H9 (cell line): ENCODE measurements around the gene DLG2. TPM values are rescaled to one million over a fixed set of nuclear protein-coding genes. Genes with fewer than 3 reads are reported as not detected.

ENCODE experiments used
- DNase-seq: peaks from one replicate; pipeline ENCODE4 v3.0.0-alpha.2; 2017
- H2AFZ ChIP-seq: one replicate; pipeline ENCODE4 v1.6.1; 2013; ENCODE audit warnings: mild to moderate bottlenecking, low read length, control low read depth, moderate library complexity
- H2AK5ac ChIP-seq: 2 replicates; pipeline ENCODE4 v1.6.1; 2013; ENCODE audit warnings: low read length, control low read depth, mixed read lengths; ENCODE audit not compliant: insufficient read length
- H2BK120ac ChIP-seq: one replicate; pipeline ENCODE4 v1.6.1; 2013; ENCODE audit warnings: low read depth, mild to moderate bottlenecking, low read length, control low read depth, inconsistent platforms; ENCODE audit not compliant: poor library complexity, severe bottlenecking
- H2BK12ac ChIP-seq: 2 replicates; pipeline ENCODE4 v1.6.1; 2013; ENCODE audit warnings: low read length, control low read depth, mixed read lengths, low read depth; ENCODE audit not compliant: insufficient read length
- H2BK15ac ChIP-seq: 2 replicates; pipeline ENCODE4 v1.6.1; 2013; ENCODE audit warnings: low read depth, low read length, control low read depth
- H2BK20ac ChIP-seq: one replicate; pipeline ENCODE4 v1.6.1; 2013; ENCODE audit warnings: low read depth, mild to moderate bottlenecking, low read length, control low read depth, inconsistent platforms; ENCODE audit not compliant: poor library complexity, severe bottlenecking
- H2BK5ac ChIP-seq: 2 replicates; pipeline ENCODE4 v1.6.1; 2013; ENCODE audit warnings: low read length, control low read depth, mixed read lengths; ENCODE audit not compliant: insufficient read length
- H3K14ac ChIP-seq: 2 replicates; pipeline ENCODE4 v1.6.1; 2013; ENCODE audit warnings: low read length, control low read depth; ENCODE audit not compliant: insufficient read depth
- H3K18ac ChIP-seq: 2 replicates; pipeline ENCODE4 v1.6.1; 2013; ENCODE audit warnings: low read depth, mild to moderate bottlenecking, mixed read lengths, low read length, control low read depth; ENCODE audit not compliant: insufficient read length
- H3K23ac ChIP-seq: 2 replicates; pipeline ENCODE4 v1.6.1; 2013; ENCODE audit warnings: low read length, control low read depth, mixed read lengths, low read depth; ENCODE audit not compliant: insufficient read length
- H3K23me2 ChIP-seq: 2 replicates; pipeline ENCODE4 v1.6.1; 2013; ENCODE audit warnings: low read depth, mild to moderate bottlenecking, mixed read lengths, low read length, control low read depth; ENCODE audit not compliant: insufficient read length, poor library complexity, severe bottlenecking
- H3K27ac ChIP-seq: 2 replicates; pipeline ENCODE4 v1.5.1; 2013; ENCODE audit warnings: low read length, control low read depth, mixed read lengths, low read depth; ENCODE audit not compliant: insufficient read length
- H3K27me3 ChIP-seq: 2 replicates; pipeline ENCODE4 v1.6.1; 2013; ENCODE audit warnings: low read length, control low read depth, inconsistent platforms; ENCODE audit not compliant: insufficient read depth
- H3K4ac ChIP-seq: 2 replicates; pipeline ENCODE4 v1.6.1; 2013; ENCODE audit warnings: low read depth, mild to moderate bottlenecking, control low read depth, inconsistent platforms, low read length, moderate library complexity
- H3K4me1 ChIP-seq: 2 replicates; pipeline ENCODE4 v1.6.1; 2013; ENCODE audit warnings: low read length, control low read depth, inconsistent platforms; ENCODE audit not compliant: insufficient read depth
- H3K4me2 ChIP-seq: 2 replicates; pipeline ENCODE4 v1.6.1; 2013; ENCODE audit warnings: low read length, control low read depth, mixed read lengths; ENCODE audit not compliant: insufficient read length, insufficient read depth
- H3K56ac ChIP-seq: 2 replicates; pipeline ENCODE4 v1.6.1; 2013; ENCODE audit warnings: low read depth, mild to moderate bottlenecking, mixed read lengths, low read length, control low read depth; ENCODE audit not compliant: insufficient read length
- H3K79me1 ChIP-seq: 2 replicates; pipeline ENCODE4 v1.6.1; 2013; ENCODE audit warnings: low read depth, mild to moderate bottlenecking, moderate library complexity, low read length, control low read depth, inconsistent platforms; ENCODE audit not compliant: insufficient read depth, poor library complexity, severe bottlenecking
- H3K79me2 ChIP-seq: 2 replicates; pipeline ENCODE4 v1.6.1; 2013; ENCODE audit warnings: low read length, control low read depth, inconsistent platforms; ENCODE audit not compliant: insufficient read depth
- H3K9ac ChIP-seq: 2 replicates; pipeline ENCODE4 v1.6.1; 2013; ENCODE audit warnings: low read length, control low read depth, mixed read lengths; ENCODE audit not compliant: insufficient read length; ENCODE audit errors: extremely low read depth
- H3K9me3 ChIP-seq: one replicate; pipeline ENCODE4 v1.6.1; 2013; ENCODE audit warnings: low read depth, low read length, inconsistent platforms; ENCODE audit not compliant: control insufficient read depth
- H3T11ph ChIP-seq: one replicate; pipeline ENCODE4 v1.6.1; 2013; ENCODE audit warnings: mild to moderate bottlenecking, low read length, control low read depth, inconsistent platforms
- H4K20me1 ChIP-seq: one replicate; pipeline ENCODE4 v1.6.1; 2013; ENCODE audit not compliant: control insufficient read depth, insufficient read length, insufficient read depth
- H4K5ac ChIP-seq: 2 replicates; pipeline ENCODE4 v1.6.1; 2013; ENCODE audit warnings: low read depth, mild to moderate bottlenecking, mixed read lengths, low read length, control low read depth; ENCODE audit not compliant: insufficient read length
- H4K8ac ChIP-seq: replicated peaks from 2 replicates; pipeline ENCODE4 v1.6.1; 2013; ENCODE audit warnings: low read length, control low read depth, mixed read lengths, low read depth; ENCODE audit not compliant: insufficient read length
- H4K91ac ChIP-seq: 2 replicates; pipeline ENCODE4 v1.6.1; 2013; ENCODE audit warnings: low read depth, mild to moderate bottlenecking, moderate library complexity, mixed read lengths, low read length, control low read depth; ENCODE audit not compliant: insufficient read length
- H3K27ac Mint-ChIP-seq, 3 experiments: 2 replicates in 2 of 3; 3 replicates in 1 of 3; pipeline ENCODE4 v1.8.0; 2020 to 2021; ENCODE audit warnings: mixed read lengths in 3 of 3, mild to moderate bottlenecking in 1 of 3, moderate library complexity in 1 of 3
- H3K27me3 Mint-ChIP-seq: 2 replicates; pipeline ENCODE4 v1.8.0; 2021; ENCODE audit warnings: low read depth, mild to moderate bottlenecking, moderate library complexity, mixed read lengths
- H3K36me3 Mint-ChIP-seq, 3 experiments: 2 replicates in 2 of 3; 3 replicates in 1 of 3; pipeline ENCODE4 v1.8.0; 2020 to 2021; ENCODE audit warnings: low read depth in 3 of 3, mixed read lengths in 3 of 3; ENCODE audit not compliant: insufficient read depth in 1 of 3
- H3K4me1 Mint-ChIP-seq, 2 experiments: 2 replicates each; pipeline ENCODE4 v1.8.0; 2020; ENCODE audit warnings: mixed read lengths in 2 of 2
- H3K4me3 Mint-ChIP-seq, 2 experiments: 2 replicates in 1 of 2; 3 replicates in 1 of 2; pipeline ENCODE4 v1.8.0; 2020 to 2021; ENCODE audit warnings: mild to moderate bottlenecking in 2 of 2, mixed read lengths in 2 of 2, moderate library complexity in 1 of 2
- H3K9me3 Mint-ChIP-seq, 2 experiments: 2 replicates in 1 of 2; 3 replicates in 1 of 2; pipeline ENCODE4 v1.8.0; 2020; ENCODE audit warnings: mild to moderate bottlenecking in 2 of 2, mixed read lengths in 2 of 2, moderate library complexity in 1 of 2
- WGBS: extraction: QIAGEN DNeasy Blood & Tissue Kit; methylation state at CpG from one replicate; pipeline ENCODE4 v1.1.7; 2013; ENCODE audit warnings: missing lambda C conversion rate, low lambda C conversion rate, mixed read lengths; ENCODE audit not compliant: insufficient read length; ENCODE audit errors: extremely low coverage; 5-methylcytosine and 5-hydroxymethylcytosine counted together
- total RNA-seq: library from RNA; stranded (reverse); gene quantifications from 2 replicates; pipeline ENCODE4 v1.2.1, GENCODE V29; 2021
- TF ChIP-seq, protein P1 (sequence below): fragments of 200-600 bp; sonication (generic); conservative IDR thresholded peaks from 3 replicates; pipeline ENCODE4 v1.8.0; 2021; ENCODE audit warnings: antibody characterized with exemption, mild to moderate bottlenecking

DLG2 gene
- total RNA-seq, 1 experiment from 2014 or later, result 8.0 TPM

- no peak overlapping the region for H3K4me3 Mint-ChIP-seq
- Histone ChIP-seq H2BK5ac (no peak overlapping the region), H3K4me1 (no peaks in the 10 kb centered on the region), H3K9me3 (no peaks in the 10 kb centered on the region), H3K4me2 (no peak overlapping the region), H2BK12ac (no peak overlapping the region), H2AK5ac (no peak overlapping the region), H3K79me1 (no peaks in the 10 kb centered on the region), H2BK20ac (no peak overlapping the region), H3T11ph (no peak overlapping the region), H3K56ac (no peak overlapping the region), H4K91ac (no peak overlapping the region), H4K20me1 (no peaks in the 10 kb centered on the region), H2AFZ (no peak overlapping the region), H3K14ac (no peak overlapping the region), H3K18ac (no peak overlapping the region), H4K8ac (no peak overlapping the region), H3K23ac (no peak overlapping the region), H2BK120ac (no peak overlapping the region), H3K27me3 (no peaks in the 10 kb centered on the region), H3K79me2 (no peaks in the 10 kb centered on the region), H3K27ac (no peak overlapping the region), H3K9ac (no peak overlapping the region), H3K23me2 (no peaks in the 10 kb centered on the region), H2BK15ac (no peak overlapping the region), H4K5ac (no peak overlapping the region), H3K4ac (no peak overlapping the region)
- TF ChIP-seq, protein P1, sequence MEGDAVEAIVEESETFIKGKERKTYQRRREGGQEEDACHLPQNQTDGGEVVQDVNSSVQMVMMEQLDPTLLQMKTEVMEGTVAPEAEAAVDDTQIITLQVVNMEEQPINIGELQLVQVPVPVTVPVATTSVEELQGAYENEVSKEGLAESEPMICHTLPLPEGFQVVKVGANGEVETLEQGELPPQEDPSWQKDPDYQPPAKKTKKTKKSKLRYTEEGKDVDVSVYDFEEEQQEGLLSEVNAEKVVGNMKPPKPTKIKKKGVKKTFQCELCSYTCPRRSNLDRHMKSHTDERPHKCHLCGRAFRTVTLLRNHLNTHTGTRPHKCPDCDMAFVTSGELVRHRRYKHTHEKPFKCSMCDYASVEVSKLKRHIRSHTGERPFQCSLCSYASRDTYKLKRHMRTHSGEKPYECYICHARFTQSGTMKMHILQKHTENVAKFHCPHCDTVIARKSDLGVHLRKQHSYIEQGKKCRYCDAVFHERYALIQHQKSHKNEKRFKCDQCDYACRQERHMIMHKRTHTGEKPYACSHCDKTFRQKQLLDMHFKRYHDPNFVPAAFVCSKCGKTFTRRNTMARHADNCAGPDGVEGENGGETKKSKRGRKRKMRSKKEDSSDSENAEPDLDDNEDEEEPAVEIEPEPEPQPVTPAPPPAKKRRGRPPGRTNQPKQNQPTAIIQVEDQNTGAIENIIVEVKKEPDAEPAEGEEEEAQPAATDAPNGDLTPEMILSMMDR, result no peak
- H3K27me3 Mint-ChIP-seq, result no peaks in the 10 kb centered on the region
- no peaks in the 10 kb centered on the region for H3K36me3 Mint-ChIP-seq
- DNase-seq, result no peak
- peaks cover 0 to 4% of the 10 kb centered on the region in 2 experiments; a peak in 2 of 4 replicates for H3K4me1 Mint-ChIP-seq
- no CpG with 5 or more reads among the region's 1 CpG for WGBS
- H3K9me3 Mint-ChIP-seq, result no peaks in the 10 kb centered on the region
- H3K27ac Mint-ChIP-seq, result no peak overlapping the region
These were observed 740.8 kb downstream of the DLG2 start for GRCh38 chr11:84886344-84886743.
